HG03469 (cell line): ENCODE measurements around the gene CEBPA.
"Not testable (repeated sequence)": the region's sequence is repeated elsewhere in the genome, so short reads cannot be mapped to it uniquely, and the experiment has no call there.

ENCODE experiments used
- ATAC-seq: cut with Tn5 transposase; IDR thresholded peaks from one replicate; pipeline ENCODE4 v1.9.1; 2021; ENCODE audit warnings: mild to moderate bottlenecking, moderate library complexity, moderate number of reproducible peaks; ENCODE audit not compliant: unreplicated experiment

CEBPA gene

GRCh38 chr19:33301144-33301899 is 1.0 kb downstream of the CEBPA start:
- no peak for ATAC-seq

DNA sequence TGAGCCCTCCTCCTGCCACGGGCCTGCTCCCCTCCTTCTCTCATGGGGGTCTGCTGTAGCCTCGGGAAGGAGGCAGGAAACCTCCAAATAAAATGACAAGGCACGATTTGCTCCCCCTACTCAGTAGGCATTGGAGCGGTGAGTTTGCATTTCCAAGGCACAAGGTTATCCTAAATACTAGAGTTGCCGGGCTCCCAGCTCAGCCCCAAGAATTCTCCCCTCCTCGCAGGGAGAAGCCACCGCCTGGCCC is 1.5 kb downstream of the CEBPA start:
- no peak for ATAC-seq

- no peak for ATAC-seq
These were observed 2.1 kb downstream of the CEBPA start for GRCh38 chr19:33300009-33300893.

GRCh38 chr19:33299051-33299688 is 3.2 kb downstream of the CEBPA start:
- ATAC-seq, result no peak

GRCh38 chr19:33298146-33298911 is 4.0 kb downstream of the CEBPA start:
- no peak for ATAC-seq

DNA sequence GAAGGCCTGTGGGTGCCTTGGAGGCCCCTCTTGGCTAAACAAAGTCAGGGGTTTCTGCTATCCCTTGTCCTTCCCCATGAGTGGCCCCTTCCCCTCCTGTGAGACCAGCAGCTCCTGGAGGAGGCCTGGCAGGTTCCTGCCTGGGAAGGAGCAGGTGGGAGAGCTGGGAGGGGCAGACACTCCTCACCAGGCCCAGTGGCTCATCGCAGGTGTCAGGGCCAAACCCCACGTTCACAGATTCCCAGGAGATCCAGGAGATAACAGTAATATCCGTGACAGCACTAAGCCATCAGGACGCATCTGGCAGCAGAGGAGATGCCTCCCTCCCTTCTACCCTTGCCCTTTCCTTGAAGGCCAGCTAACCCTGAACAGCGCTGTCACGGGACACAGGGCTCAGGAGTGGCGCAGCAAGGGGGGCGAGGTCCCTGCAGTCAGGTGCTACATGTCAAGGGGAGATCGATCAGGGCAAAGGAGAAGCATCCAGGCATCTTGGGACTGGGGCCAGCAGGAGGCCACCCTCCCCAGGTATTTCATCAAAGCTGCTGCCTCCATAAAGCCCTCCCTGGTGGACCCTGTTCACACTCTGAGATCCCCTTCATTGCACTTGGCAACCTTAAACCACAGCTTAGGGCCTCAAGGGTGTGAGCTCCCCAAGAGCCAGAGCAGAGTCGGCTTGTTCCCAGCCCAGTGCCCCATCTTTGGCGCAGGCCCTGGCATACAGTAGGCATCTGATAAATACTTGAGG is 4.8 kb downstream of the CEBPA start:
- ATAC-seq, result no peak

DNA sequence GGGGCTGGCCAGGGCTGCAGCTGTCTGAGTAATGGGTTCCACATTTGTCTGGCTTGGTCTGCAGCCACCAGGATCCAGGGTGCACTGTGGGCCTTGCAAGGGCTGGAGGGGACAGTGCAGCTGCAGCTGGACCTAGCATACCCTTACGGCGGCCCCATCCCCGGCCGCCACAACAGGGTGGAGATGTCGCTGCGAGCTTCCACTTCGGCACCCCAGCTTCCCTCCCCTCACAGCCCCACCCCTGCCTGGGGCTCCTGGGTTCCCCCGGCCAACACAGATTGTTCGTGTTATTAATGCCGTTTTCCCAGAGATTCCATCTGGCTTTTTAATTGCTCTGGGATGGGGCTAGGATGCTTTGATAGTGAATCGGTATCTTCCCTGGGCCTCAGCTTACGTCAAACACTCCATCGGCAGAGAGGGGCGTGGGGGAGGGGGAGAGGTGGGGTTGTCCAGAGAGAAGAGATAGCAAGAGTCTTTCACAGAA is 5.8 kb downstream of the CEBPA start:
- no peak for ATAC-seq

DNA sequence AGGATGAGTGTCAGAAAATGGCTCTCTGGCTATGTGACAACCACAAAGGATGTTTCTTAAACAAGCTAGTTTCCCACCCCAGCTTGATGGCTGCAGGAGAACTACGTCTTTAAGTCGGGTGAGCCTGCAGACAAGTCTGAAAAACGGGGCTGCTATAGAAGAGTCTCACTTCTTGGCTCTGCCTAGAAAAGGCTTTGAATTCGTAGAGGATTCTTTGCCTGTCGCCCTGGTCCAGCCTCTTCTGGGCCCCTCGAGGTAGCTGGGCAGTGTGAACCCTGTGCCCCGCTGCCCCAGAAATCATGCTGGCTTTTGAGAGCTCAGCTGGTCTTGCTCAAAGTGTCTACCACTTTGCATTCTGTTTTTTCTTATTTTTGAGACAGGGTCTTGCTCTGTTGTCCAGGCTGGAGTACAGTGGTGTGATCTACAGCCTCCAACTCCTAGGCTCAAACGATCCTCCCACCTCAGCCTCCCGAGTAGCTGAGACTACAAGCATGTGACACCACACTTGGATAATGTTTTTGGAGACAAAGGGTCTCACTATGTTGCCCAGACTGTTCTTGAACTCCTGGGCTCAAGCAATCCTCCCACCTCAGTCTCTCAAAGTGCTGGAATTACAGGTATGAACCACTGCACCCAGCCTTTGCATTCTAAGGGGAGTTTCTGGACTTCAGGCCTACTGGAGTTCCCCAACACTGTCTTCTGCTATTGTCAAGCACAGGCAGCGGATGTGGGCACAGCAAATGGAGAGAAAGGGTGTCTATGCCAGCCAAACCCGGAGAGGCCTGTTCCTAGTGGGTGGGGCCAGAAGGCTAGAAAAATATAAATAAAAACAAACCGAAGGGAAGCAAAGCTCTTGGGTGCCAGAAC is 6.5 kb downstream of the CEBPA start:
- ATAC-seq, result no peak

- not testable (repeated sequence) for ATAC-seq
These were observed 7.3 kb downstream of the CEBPA start for GRCh38 chr19:33295046-33295445.

GRCh38 chr19:33294058-33294798 is 8.1 kb downstream of the CEBPA start:
- ATAC-seq, result no peak

- ATAC-seq, result no peak
These were observed 8.9 kb downstream of the CEBPA start for GRCh38 chr19:33293255-33294057.

DNA sequence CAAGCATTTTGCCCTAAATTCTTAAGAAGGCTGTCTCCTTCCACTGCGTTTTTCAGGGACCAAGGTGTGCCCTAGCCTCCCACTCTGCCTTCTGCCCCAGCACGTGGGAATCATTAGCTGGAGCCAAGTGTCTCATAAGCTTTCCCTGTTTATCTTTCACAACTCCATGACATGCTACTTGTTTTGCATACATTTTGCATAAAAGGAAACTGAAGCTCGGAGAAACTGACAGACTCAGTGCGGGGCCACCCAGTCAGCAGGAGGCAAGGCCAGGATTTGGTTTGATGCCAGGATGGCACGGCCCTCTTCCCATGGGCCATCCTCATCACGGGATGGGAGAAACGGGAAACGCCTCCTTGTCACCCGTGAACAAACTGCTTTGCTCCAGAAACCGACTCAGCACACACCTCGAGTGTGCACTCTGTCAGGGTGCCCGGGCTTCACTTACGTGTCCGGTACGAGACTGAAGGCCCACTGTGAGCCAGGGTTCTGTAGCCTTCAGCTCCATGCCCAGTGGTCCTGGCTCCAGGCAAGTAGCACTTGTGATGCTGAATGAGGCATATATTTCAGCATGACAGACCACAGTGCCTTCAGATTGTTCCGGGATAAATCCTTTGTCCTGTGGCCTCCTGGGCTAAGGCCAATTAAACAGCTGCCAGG is 9.6 kb downstream of the CEBPA start:
- no peak for ATAC-seq

DNA sequence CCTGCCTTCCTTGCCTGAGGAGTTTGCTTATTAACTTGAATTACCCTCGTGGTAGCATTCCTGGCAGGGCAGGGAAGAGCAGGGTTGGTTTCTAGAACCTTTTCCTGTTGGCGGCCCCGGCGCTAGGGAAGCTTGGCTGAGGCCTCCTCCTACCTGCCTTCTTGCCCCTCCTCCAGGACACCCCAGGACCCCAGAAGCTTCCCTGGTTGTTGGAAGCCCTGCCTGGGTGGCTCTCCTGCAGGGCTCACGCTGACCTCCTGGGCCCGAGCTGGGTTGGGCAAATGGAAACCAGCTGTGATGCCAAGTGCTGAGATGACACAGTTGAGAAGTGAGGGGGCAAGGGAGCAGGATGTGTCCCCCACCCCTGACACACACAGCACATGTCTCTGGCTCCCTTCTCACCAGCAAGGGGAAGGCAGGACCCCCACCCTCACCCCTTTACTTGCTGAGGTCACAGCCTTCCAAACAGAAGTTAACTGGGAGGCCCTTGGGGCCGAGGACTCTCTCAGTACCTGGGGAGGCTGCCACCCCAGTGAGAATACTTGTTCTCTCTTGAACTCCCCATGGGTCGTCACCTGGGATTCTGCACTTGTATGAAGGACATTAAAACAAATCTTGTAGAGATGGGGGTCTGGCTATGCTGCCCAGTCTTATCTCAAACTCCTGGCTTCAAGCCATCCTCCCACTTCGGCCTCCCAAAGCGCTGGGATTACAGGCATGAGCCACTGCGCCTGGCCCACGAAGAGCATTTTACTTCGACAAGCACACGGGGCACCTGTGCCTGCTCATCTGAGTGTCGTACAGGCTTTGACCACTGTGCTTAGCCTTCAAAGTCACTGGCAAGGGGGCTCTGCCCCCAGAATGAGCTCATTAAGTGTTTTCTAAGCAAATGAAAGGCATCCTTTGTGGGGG is 10.5 kb downstream of the CEBPA start:
- no peak for ATAC-seq

- ATAC-seq, result no peak
These were observed 11.2 kb downstream of the CEBPA start for GRCh38 chr19:33290956-33291622.

DNA sequence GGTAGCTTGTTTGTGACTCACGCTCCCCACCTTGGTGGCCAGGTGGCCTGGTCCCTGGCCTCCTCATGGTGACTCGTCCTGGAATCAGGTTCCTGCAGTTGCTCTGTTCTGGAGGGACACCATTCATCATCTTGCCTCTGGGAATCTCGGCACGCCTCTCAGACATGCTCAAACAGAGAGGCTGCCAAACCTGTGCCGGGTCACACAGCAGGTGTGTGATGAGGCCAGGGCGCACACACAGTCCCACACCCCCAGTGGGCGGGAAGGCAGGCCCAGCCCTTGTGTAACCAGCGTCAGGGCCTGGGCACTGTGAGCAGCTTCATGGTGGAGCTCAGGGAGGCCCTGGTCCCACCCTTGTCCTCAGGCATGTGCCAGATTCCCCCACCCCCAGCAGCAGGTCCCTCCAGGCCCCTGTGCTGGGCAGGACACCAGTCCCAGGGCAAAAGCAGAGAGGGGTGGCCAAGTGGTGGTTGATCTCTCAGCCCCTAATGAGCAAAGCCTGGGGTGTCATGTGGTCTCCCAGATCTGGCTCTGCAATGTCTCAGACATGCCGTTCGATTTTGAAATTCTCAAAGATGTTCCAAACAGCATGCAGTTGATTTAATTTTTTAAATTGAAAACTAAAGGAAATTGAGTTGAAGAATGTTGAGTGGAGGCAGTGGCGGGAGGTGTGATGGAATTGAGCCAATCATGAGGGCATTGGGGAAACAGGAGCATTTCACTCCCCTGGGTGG is 12.1 kb downstream of the CEBPA start:
- ATAC-seq, result no peak
